HL-60 (cell line): Measurements from ENCODE around the gene APLP2.

ENCODE experiments used
- GABPA ChIP-seq: IDR thresholded peaks from 2 replicates; pipeline ENCODE4 v1.6.1; 2012; ENCODE audit warnings: low read depth
- POLR2AphosphoS5 ChIP-seq: IDR thresholded peaks from 2 replicates; pipeline ENCODE4 v1.6.1; 2012; ENCODE audit warnings: low read depth
- REST ChIP-seq: IDR thresholded peaks from 2 replicates; pipeline ENCODE4 v1.6.1; 2012; ENCODE audit warnings: low read depth; ENCODE audit not compliant: insufficient replicate concordance
- SPI1 ChIP-seq: IDR thresholded peaks from 2 replicates; pipeline ENCODE4 v1.6.1; 2012; ENCODE audit warnings: low read depth, mild to moderate bottlenecking, borderline replicate concordance
- TF ChIP-seq, protein P1 (sequence below): IDR thresholded peaks from one replicate; pipeline ENCODE4 v1.5.1; 2011; ENCODE audit warnings: low read length, control low read depth, inconsistent platforms; ENCODE audit not compliant: insufficient read depth

- TF ChIP-seq, protein P1, sequence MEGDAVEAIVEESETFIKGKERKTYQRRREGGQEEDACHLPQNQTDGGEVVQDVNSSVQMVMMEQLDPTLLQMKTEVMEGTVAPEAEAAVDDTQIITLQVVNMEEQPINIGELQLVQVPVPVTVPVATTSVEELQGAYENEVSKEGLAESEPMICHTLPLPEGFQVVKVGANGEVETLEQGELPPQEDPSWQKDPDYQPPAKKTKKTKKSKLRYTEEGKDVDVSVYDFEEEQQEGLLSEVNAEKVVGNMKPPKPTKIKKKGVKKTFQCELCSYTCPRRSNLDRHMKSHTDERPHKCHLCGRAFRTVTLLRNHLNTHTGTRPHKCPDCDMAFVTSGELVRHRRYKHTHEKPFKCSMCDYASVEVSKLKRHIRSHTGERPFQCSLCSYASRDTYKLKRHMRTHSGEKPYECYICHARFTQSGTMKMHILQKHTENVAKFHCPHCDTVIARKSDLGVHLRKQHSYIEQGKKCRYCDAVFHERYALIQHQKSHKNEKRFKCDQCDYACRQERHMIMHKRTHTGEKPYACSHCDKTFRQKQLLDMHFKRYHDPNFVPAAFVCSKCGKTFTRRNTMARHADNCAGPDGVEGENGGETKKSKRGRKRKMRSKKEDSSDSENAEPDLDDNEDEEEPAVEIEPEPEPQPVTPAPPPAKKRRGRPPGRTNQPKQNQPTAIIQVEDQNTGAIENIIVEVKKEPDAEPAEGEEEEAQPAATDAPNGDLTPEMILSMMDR, result no peak
- TF ChIP-seq POLR2AphosphoS5, result no peak
- no peak for TF ChIP-seq GABPA
- no peak for TF ChIP-seq REST
- no peak for TF ChIP-seq SPI1
Observed at GRCh38 chr11:130063451-130063850, 6.2 kb upstream of the APLP2 start.
